HG02759 (cell line): ENCODE measurements around the gene CTXN2.

Source experiments
- ATAC-seq: cut with Tn5 transposase; IDR thresholded peaks from one replicate; pipeline ENCODE4 v1.9.1; 2021; ENCODE audit warnings: mild to moderate bottlenecking, moderate library complexity; ENCODE audit not compliant: unreplicated experiment

CTXN2 gene

DNA sequence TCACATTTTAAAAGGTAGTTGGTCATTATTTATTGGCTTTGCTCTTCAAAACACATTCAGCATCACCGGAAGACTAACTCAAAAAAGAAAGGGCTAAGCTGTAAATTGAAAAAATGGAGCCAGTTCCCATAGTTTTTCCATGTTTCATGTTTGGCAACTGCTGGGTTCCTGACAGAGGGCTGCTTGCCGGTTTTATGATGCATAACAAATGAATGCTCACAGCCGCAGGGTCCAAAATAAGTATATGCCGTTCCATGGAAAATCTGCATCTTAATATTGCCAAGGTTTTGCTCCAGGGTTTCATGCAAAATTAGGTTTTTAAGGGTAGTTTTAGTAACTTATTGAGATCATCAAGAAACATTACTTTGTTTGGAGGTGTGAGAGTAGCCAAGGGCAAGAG lies 30.4 kb downstream of the CTXN2 start:
- no peak for ATAC-seq

DNA sequence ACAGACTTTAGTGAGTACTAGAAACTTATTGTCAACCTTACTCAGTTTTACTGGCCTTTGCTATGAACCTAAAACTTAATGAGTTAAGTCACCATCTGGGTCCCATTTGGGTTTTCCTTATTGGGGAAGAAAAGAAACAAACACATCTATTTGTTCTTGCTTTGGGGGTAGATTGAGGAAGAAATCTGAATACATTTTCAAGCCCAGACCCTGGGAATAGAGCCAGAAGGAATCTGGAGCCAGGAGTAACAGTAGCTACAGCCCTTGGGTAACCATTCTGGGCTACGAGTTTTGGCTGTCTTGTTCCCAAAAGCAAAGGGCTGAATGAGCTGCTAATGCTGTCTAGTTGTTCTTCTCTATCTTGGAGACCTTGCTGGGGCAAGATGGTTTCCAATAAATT lies 31.2 kb downstream of the CTXN2 start:
- ATAC-seq: no peak

DNA sequence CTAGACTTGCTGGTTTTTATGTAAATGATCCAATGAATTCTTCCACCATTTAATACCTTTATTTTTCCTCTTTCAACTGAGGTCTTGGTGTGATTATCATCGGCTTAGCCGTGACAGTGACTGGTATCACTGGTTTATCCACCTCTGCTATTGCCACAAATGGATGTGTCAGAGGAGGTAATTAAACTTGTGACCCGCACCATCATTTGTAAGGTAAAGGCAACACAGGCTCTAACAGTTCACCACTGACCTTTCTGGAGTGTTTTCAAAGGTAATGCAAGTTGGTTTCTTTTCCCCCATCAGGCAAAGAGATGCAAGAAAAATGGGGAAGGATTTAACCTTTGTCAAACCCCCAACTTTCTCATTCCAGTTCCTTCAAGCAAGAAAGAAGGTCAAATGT lies 34.3 kb downstream of the CTXN2 start:
- no peak for ATAC-seq

DNA sequence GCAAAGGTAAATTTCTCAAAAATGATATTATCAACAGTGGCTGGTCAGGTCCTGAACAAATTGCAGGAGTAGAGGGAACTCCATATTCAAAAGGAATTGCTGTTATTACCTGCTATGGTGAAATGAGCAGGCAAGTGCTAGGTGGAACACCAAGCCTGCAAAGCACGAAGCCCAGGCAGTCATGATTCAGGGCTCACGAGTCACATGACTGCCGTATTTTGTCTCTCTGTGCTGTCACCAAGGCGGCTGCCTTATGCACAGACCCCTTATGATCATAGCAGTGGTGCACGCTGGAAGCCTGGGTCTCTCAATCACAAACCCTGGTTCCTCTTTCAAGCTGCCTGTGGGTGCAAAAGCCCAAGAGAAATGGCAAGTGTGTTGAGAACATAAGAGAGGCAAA lies 39.0 kb downstream of the CTXN2 start:
- ATAC-seq: no peak

DNA sequence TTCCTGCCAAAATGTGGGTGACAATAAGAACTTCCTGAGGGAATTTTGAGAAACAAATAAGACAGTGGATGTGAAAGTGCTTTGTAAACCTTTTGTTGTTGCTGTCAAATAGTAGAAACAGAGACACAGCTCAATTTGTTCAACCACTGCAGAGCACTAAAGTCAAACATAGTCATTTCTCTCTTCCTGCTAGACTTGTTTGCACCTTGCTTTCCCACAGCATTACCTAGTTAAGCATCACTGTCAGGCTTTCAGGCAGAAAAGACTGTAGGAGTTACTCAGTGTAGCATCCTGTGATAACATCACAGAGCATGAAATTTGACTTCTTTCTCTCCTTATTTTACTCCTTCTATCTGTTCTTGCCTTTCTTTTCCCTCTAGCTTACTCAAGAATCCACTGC lies 41.8 kb downstream of the CTXN2 start:
- ATAC-seq: no peak

DNA sequence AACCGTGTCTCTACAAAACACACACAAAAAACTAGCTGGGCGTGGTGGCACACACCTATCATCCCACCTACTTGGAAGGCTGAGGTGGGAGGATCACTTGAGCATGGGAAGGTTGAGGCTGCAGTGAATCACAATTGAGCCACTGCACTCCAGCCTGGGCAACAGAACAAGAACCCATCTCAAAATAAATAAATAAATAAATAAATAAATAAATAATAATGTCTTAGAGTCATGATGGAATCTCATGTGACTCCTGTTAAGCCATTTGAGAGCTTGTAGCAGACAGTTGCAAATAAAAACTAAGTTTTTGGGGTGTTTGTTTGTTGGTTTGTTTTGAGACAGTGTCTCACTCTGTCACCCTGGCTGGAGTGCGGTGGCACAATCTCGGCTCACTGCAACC lies 47.9 kb downstream of the CTXN2 start:
- ATAC-seq: no peak

DNA sequence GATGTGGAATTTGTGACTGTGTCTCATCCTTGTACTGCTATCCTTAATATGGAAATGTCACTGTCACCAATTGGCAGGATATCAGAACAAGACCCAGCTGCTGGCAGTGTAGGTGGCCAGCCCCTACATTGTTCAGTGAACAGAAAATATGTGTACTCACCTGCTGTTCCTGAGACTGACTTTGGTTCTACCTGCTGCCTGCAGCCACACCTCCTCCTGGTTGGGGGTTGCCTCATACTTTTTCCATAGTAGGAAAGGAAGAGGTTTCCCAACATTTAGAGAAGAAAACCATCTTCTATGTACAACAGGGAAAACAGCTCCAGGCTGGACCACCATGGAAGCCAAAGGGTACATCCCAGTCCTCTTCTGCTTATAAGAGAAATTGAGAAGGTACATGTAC lies 50.5 kb downstream of the CTXN2 start:
- no peak for ATAC-seq

DNA sequence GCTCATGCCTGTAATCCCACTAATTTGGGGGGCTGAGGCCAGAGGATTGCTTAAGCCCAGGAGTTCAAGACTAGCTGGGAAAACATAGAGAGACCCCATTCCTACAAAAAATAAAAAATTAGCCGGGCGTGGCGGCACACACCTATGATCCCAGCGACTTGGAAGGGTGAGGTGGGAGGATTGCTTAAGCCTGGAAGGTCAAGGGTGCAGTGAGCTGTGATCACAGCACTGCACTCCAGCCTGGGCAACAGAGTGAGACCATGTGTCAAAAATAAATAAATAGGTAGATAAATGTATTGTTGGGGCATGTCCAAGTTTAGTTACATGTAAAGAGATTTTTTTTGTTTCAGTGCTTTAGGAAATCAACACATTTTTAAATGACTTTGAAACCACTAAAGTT lies 51.1 kb downstream of the CTXN2 start:
- ATAC-seq: no peak

DNA sequence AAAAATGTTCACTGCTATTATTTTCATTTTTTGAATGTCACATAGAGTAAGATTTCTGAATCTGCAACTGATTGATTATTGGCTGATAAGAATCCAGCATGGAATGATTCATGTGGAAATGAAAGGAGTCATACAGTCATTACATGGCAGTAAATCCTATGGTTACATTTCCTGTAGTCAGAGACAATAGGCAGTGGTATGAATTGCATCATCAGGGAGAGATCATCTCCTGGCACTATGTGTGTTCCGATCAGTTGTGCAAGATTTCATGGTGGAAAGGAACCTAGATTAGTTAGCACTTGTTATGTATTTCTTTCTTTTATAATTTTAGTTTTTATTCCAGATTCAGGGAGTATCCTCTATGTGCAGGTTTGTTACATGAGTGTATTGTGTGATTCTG lies 53.5 kb downstream of the CTXN2 start:
- ATAC-seq: no peak

DNA sequence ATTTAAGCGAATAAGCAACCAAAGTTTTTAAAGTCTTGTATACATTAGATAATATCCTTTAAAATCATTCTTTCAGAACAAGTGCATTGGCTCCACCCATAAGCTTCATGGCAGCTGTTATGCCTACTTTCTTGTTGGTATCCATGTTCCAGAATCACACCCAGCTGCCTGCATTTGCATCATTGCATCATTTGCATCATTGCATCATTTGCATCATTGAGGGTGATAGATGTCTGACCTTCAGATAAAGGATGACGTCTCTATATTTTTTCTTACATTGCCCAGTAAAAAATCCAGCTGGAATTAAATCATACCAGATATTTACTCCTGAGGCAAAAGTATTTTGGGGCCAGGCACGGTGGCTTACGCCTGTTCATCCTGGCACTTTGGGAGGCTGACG lies 56.9 kb downstream of the CTXN2 start:
- no peak for ATAC-seq

DNA sequence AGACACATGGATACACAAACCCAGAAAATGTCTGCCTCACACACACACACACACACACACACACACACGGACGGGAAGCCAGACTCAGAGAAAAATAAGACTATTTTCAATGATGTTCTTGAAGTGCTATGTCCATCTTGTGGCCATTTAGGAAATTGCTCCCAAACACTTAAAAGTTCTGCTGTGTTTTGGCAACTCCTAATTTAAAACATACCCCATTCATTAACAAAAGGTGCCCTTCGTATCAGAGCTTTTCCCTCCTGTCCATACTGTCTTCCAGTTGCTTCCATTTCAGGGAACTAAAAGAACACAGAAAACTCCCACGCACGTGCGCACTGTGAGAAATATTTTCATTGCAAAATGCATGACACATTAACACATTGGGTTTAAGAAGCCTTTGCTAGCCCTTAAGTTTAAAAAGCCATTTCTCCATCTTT lies 59.2 kb downstream of the CTXN2 start:
- no peak for ATAC-seq

DNA sequence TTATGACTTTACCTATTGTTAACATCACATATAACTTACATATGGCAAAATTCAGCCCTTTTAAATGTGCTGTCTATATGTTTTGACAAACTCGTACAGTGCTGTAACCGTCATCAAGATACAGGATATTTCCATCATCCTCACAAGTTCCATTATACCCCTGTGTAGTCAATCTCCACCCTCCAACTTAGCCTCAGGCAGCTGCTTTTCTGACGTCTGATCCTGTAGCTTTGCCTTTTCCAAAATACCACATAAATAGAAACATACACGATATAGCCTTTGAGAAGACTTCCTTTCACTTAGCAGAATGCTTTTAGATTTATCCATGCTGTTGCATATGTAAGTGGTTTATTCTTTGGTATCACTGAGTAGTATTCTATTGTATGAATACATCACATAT lies 61.7 kb downstream of the CTXN2 start:
- ATAC-seq: no peak
